Endometrium (tissue), 2 donors: ENCODE data around the gene JAKMIP3.

Experiments used
- FAIRE-seq: peaks from 2 replicates; lab custom pipeline; 2012; peaks lifted over from hg19 to GRCh38; lab: Jason Lieb, UNC
- donor health status: control.
- donor health status: control.

Gene JAKMIP3

GRCh38 chr10:132099389-132100090 is 33.8 kb downstream of the JAKMIP3 start:
- FAIRE-seq, result no peak

DNA sequence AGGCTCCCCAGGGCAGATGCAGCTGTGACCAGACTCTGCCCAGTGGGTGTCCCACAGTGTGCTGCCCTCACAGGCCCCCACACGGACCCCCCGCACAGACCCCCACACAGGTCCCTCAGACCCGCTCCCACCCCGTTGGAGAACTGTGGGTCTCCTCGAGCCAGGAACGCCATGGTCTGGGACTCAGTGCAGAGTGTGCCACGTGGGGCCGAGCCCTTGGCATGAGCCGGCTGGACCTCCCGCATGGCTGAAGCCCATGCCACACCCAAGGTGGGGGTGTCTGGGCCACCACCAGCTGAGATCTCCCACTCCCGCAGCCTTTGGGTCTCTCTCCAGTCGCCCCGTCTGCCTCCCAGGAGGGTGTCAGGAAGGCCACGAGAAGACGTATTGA is 34.3 kb downstream of the JAKMIP3 start:
- FAIRE-seq, result no peak

DNA sequence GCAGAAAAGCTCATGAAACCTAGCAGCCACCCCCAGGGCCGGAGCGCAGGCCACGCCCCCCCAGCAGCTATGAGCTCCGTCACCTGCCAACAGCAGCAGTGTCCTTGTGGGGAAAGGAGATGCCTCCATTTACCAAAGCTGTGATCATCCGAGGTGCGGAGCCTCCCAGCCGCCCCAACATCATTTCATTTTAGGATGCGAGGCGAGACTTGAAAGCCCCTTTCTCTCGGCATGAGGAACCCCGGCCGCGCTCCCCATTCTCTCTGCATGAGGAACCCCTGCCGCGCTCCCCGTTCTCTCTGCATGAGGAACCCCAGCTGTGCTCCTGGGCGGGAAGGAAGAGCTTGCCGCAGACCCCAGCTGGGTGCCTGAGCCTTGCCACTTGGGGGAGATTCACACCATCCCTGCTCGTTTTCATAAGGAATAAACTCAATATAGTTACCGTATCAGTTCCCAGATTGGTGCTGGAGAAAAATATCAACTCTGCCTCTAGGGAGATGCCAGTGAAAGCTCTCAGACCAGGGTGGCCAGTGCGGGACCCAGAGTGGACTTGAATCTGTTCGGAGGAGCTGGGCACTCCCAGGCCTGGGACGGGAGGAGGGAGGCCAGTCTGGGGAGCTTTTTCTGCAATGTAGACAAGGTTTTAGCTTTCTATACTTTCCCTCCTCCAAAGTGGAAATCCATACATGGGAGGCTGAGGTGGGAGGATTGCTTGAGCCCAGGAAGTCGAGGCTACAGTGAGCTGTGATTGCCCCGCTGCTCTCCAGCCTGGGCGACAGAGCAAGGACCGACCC is 35.0 kb downstream of the JAKMIP3 start:
- FAIRE-seq, result no peak

DNA sequence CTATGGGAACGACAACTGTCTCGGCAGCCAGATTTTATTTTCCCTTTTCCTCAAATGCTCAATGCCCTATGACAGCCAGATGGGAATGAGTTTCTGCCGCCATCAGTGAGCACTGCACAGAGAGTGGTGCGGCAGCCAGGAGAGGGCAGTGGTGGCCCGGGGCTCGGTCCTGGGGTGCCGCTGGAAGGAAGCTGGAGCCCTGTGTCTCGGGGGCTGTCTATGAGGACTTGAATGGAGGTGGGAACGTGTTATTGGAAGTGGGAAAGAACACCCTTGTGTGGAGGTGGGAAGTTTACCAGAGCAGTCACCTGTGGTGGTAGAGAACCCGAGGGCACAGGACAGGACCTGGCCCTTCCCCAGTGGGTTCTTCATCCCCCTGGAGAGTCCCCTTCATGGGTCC is 35.8 kb downstream of the JAKMIP3 start:
- FAIRE-seq, result no peak

GRCh38 chr10:132102071-132102716 is 36.4 kb downstream of the JAKMIP3 start:
- FAIRE-seq, result no peak

DNA sequence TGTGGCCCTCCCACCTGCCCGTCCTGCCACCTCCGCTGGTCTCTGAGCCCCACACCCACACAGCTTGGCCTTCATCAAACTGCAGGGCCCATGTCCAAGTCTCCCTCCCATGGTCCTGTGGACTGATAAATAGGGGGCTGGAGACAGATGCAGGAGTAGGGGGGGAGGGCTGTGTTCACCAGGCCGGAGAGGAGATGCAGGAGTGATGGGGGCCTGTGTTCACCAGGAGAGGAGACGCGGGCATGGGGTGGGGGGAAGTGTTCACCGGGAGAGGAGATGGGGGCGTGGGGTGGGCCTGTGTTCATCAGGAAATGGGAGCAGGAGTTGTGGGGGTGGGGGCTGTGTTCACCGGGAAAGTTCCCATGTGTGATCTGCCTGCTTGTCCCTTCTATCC is 37.0 kb downstream of the JAKMIP3 start:
- FAIRE-seq, result no peak

GRCh38 chr10:132103116-132103910 is 37.6 kb downstream of the JAKMIP3 start:
- FAIRE-seq, result no peak

DNA sequence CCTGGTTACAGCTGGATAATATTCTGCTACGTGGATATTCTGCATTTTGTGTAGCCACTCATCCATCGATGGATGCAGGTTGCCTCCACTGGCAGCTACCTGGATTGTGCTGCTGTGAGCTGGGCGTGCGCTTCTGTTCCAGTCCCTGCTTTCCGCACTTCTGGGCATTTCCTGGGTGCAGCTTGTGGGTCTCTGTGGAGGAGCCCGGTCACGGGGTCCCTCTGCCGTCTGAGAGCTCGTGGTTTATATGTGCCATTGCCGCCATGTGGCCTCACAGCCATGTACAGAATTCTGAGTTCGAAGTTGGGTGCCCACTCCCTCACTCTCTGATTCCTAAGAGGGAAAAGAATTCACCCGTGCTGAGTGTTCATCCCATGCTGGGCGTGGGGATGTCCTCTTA is 38.3 kb downstream of the JAKMIP3 start:
- no peak for FAIRE-seq

DNA sequence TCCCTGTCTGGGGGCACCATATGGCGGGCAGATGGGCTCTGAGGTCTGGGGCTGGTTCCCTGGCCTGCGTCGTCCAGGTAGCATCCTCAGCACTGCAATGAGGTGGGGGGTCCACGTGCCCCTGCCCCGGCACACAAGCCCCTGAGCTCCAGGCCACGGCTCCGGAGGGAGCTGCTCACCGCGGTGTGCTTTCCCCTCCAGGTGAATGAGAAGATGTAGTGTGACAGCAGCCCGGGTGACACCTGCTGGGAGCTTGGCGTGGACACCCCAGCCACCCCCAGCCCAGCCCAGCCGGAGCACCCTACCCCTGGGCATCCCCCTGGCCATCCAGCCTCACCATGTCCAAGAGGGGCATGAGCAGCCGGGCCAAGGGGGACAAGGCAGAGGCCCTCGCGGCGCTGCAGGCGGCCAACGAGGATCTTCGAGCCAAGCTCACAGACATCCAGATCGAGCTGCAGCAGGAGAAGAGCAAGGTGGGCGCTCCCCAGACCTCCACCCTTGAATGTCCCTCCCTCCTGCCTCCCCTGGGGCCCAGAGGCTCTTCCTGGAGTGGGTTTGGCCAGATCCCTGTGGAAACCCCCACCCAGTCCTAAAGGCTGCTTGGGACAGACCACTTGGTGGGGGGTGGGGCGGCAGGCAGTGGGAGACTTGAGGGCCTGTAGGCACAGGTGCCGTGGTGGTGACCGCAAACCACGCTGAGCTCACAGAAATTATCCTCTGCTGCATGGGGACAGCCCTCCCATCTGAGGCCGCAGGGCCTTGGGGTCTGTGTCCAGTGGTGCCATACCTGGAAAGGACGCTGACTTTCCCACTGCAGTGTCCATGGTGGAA is 38.9 kb downstream of the JAKMIP3 start:
- FAIRE-seq, result no peak

GRCh38 chr10:132105302-132105995 is 39.7 kb downstream of the JAKMIP3 start:
- FAIRE-seq, result no peak

GRCh38 chr10:132106431-132106830 is 40.7 kb downstream of the JAKMIP3 start:
- no peak for FAIRE-seq

GRCh38 chr10:132107186-132107948 is 41.6 kb downstream of the JAKMIP3 start:
- FAIRE-seq, result no peak

DNA sequence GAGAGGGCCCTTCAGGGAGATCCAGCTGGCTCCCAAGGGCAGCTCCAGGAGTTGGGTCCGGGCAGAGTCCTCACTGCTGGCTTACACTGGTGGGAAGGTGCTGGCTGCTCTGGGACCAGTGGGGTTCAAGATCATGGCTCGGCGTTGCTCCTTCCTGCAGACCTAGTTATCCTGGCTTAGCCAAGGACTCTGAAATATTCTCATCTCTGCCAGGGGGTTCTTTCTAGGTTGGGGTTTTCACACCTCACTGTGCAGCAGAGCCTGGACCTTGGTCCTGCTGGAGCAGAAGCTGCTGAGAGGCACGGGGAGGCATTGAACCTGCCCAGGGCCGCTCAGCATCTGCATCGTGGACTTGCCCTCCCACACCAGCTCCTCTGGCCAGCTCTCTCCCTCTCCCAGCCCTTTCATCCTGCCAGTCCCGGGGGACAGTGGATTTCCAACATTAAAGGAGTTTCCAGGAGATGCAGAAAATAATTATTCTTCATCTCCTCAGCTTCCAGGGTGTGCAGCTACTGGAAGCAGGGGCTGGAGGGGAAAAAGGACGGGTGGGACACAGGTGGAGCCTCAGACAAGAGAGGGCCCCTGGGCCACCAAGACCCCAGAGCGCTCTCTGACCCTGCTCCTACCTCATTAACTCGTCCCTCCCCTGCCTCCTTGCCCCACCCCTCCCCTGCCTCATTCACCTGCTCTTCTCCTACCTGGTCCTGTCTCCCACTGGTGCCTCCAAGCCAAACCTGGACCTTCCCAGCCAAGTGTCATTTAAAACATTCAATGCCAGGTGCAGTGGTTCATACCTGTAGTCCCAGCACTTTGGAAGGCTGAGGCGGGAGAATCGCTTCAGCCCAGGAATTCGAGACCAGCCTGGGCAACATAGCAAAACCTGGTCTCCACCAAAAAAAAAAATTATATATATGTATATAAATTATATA is 42.5 kb downstream of the JAKMIP3 start:
- FAIRE-seq, result no peak

DNA sequence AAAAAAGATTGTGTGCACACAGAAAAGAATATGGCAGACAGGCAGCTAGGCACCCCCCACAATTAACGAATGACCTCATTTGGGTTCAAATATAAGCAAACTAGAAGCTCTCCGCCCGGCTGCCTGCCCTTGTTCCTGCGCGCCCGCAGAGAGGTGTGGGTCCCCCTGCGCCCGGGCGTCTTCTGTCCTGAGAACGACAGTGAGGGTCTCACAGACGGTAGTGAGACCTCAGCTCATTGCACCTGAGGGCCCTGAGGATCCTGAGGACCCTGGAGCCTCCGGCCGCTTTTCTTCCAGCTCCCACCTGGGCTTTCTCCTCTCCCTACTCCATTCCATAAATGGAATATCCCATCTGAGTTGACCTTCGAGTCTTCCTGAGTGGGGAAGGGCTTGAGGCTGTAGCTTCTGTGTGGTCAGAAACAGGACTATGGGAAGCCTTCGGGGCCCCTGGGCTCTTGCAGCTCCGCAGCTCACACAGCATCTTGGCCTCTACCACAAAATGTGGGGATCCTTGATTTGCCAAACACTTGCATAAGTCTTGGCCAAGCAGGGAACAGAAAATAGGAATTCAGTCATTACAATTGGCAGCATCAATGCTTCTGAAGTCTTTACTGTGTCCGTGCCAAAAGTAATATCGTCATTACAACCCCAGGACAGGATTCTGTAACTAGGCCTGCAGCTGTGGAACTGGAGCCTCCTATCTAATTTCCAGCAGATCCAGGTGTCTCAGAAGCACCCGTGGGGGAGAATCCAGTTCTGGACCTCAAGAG is 43.8 kb downstream of the JAKMIP3 start:
- no peak for FAIRE-seq

GRCh38 chr10:132110111-132110521 is 44.4 kb downstream of the JAKMIP3 start:
- no peak for FAIRE-seq

DNA sequence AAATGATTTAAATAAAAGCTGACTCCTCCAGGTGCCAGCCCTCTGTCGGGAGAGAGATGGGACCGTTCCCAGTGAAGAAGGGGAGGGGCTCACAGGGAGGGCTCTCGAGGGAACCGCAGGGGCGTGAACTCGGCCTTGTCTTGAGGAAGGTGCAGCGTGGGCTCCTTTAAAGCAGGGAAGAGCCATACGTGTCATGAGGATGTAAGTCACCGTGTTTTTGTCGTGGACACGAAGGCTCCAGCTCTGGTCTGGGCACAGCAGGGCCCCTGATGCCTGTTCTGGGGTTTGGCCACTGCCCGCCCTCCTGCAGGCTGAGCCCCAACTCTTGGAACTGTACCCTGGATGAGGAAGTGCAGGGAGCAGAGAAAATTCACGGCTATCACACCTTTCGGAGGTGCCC is 45.0 kb downstream of the JAKMIP3 start:
- FAIRE-seq, result no peak

GRCh38 chr10:132111121-132111731 is 45.5 kb downstream of the JAKMIP3 start:
- FAIRE-seq, result no peak

DNA sequence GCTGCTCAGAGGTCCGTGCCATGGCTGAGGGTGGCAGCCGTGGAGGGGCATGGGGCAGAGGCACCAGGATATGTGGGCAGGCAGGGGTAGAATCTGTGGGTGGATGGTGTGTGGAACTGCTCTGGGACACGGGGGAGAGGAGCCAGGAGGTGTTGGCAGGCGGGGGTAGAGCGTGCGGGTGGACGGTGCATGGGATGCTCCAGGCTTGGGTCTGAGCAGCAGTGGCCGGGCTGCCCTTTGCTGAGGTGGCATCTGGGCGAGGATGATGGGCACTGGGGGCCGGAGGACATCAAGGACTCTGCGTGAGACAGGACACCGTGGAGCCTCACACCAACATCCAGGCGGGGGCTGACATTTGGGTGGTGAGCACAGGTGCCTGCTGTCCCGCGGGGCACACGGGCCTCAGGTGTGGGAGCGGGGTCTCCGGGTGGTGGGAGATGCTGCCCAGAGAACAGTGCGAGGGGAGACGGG is 46.2 kb downstream of the JAKMIP3 start:
- no peak for FAIRE-seq
